A549 (cell line): ENCODE results near the gene LINGO3.

Experiments
- CBX2 ChIP-seq: fragments of 200-600 bp; sonication (generic); IDR thresholded peaks from 2 replicates; pipeline ENCODE4 v1.6.1; 2016; ENCODE audit warnings: low read depth, mild to moderate bottlenecking, borderline replicate concordance
- CTCF ChIP-seq: fragments of >200 bp; sonication (Bioruptor Twin); formaldehyde crosslinking; IDR thresholded peaks from 3 replicates; pipeline ENCODE4 v1.5.1; 2016
- EP300 ChIP-seq, 2 experiments: fragments of >200 bp; sonication (Bioruptor Twin); formaldehyde crosslinking; IDR thresholded peaks; 2 replicates in 1 of 2; 3 replicates in 1 of 2; pipeline ENCODE4 v1.6.1; 2016 to 2017
- ESRRA ChIP-seq: fragments of 150-350 bp; IDR thresholded peaks from 2 replicates; pipeline ENCODE4 v1.6.1; 2014; ENCODE audit warnings: mild to moderate bottlenecking, low read length, borderline replicate concordance
- HDAC2 ChIP-seq: fragments of 200-600 bp; sonication (generic); IDR thresholded peaks from 2 replicates; pipeline ENCODE4 v1.6.1; 2016
- MAX ChIP-seq: IDR thresholded peaks from 2 replicates; pipeline ENCODE4 v1.6.1; 2012
- POLR2A ChIP-seq: IDR thresholded peaks from 2 replicates; pipeline ENCODE4 v1.6.1; 2012; ENCODE audit warnings: mild to moderate bottlenecking, low read length
- POLR2AphosphoS2 ChIP-seq: conservative IDR thresholded peaks from 2 replicates; pipeline ENCODE4 v1.6.1; 2012; ENCODE audit warnings: low read length, improper control_type of control experiment, inconsistent platforms
- RCOR1 ChIP-seq: fragments of 150-350 bp; IDR thresholded peaks from 2 replicates; pipeline ENCODE4 v1.6.1; 2014; ENCODE audit warnings: antibody characterized with exemption, low read length, low read depth
- RFX5 ChIP-seq: fragments of 450-650 bp; IDR thresholded peaks from 2 replicates; pipeline ENCODE4 v1.7.1; 2014; ENCODE audit warnings: antibody characterized with exemption, mild to moderate bottlenecking, moderate library complexity
- USF2 ChIP-seq: fragments of 450-650 bp; IDR thresholded peaks from 2 replicates; pipeline ENCODE4 v1.6.1; 2014; ENCODE audit warnings: antibody characterized with exemption
- ZC3H11A ChIP-seq: fragments of 450-650 bp; IDR thresholded peaks from 2 replicates; pipeline ENCODE4 v1.6.1; 2014; ENCODE audit warnings: antibody characterized with exemption, mild to moderate bottlenecking
- TF ChIP-seq, protein P1 (sequence below): IDR thresholded peaks from 2 replicates; pipeline ENCODE4 v1.6.1; 2012; ENCODE audit warnings: low read depth, borderline replicate concordance

DNA sequence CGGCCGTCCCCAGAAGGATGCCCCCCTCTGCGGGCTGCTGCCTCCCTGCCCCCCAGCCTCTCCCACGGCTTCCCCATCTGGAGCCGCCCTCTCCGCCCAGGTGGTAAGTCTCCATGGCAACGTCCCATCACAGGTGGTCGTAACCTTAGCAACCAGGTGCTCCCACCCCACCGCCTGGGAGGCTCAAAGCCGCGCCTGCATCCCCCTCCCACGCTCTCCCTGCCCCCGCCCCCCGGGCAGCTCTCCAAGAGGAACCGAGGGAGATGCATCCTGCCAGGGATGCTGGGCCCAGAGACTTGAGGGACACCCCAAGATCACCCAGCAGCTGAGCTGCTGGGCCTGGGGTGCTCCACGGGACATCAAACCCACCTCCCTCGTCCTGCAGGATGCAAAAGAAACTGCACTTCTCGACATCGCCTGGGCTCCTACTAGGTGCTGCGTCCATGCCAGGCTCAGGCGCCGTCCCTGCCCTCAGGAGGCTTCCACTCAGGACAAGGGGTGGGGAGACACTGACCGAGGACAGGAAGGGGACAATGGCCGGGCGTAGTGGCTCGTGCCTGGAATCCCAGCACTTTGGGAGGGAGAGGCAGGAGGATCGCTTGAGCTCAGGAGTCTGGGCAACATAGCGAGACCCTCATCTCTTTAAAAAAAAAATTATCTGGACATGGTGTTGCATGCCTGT, 5.0 kb upstream of the LINGO3 start:
- TF ChIP-seq RFX5 (no peak), POLR2AphosphoS2 (no peak), POLR2A (no peak), CTCF (no peak), EP300 (IDR thresholded peaks at IDR 0.05) (no peak), CBX2 (no peak), ESRRA (no peak), ZC3H11A (no peak), MAX (no peak), RCOR1 (no peak), HDAC2 (no peak), USF2 (no peak)
- TF ChIP-seq, protein P1, sequence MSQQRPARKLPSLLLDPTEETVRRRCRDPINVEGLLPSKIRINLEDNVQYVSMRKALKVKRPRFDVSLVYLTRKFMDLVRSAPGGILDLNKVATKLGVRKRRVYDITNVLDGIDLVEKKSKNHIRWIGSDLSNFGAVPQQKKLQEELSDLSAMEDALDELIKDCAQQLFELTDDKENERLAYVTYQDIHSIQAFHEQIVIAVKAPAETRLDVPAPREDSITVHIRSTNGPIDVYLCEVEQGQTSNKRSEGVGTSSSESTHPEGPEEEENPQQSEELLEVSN, result no peak
